Fibroblast of the aortic adventitia (primary cell): ENCODE data around the gene LPIN1. TPM values are rescaled to one million over a fixed set of nuclear protein-coding genes. Genes with fewer than 3 reads are reported as not detected.

Experiments used
- DNase-seq: peaks from one replicate; pipeline ENCODE4 v3.0.0-alpha.2; 2010; ENCODE audit warnings: low read depth
- H3K4me3 ChIP-seq: 2 replicates; pipeline ENCODE4 v1.5.1; 2011; ENCODE audit warnings: low read depth, mild to moderate bottlenecking, control low read depth, low read length, moderate library complexity
- CTCF ChIP-seq: IDR thresholded peaks from 2 replicates; pipeline ENCODE4 v1.5.1; 2011; ENCODE audit warnings: mild to moderate bottlenecking, low read length, control low read depth, inconsistent platforms; ENCODE audit not compliant: insufficient read depth
- total RNA-seq: library from RNA; depleted of rRNA; stranded (reverse); fragments of >200 nt; gene quantifications from 2 replicates; pipeline ENCODE4 v1.2.3, GENCODE V29; 2012; ENCODE audit warnings: low replicate concordance

The LPIN1 gene
- total RNA-seq, 1 donor = 50.4 TPM

DNA sequence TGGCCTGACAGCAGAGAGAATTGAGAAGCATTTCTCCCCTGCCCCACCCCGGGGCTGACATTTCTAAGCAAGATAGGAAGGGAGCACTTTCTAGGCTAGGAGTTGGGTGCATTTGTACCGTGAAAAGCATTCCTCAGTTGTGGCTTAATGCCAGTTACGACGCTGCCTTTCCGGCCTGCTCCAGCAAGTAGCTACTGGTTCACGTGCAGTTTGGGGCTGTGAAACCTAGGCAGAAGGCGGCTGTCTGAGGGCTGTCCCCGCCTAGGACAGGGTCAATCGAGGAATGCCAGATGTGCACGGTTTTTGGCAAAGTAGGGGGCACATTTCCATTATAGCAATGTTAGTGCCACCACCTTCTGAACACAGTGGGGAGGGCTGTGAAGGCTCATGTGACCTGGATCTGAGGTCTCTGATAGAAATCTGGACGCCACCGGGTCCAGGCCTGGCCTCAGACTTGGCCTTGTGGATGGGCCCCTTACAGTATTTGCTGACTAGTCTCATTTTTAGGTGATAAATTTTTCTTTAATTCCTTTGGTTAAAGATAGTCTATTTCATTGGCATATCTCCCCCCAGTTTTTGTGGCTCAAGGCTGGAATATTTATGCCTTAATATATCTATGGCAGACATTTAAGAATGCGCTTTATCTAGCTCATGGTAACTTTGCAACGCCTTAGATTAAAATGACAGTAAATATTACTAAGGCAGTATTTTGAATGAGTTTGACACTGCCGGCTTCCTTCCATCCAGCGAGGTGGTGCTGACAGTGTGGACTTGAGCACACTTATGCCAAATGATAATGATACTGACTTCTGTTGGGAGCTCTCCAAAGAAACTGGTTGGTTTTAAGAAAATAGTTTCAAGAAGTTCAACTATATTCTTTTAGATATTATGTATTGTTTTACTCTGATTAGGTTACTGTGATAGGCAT, 78.7 kb downstream of the LPIN1 start:
- TF ChIP-seq CTCF = no peak
- H3K4me3 ChIP-seq = no peak overlapping the region
- DNase-seq = peak; percentile 26

DNA sequence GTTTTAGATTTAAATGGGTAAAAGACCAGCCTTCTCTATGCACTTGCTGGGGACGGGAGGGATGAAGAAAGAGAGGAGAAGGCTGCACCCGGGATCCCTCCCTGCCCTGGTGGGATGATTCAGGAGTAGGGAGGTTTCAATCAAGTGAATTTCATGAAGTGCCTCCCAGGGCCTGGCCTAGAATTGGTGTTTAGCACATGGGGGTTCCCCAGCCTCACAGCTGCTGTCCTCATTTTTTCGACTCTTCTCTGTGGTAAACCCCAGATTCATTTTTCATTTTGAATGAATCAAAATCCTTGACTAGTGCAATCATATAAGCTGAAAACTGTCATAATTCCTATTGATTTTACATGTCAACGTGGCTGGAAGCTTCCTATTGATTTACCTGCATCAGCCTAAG, 81.1 kb downstream of the LPIN1 start:
- TF ChIP-seq CTCF = no peak
- no peak for DNase-seq
- no peak overlapping the region for H3K4me3 ChIP-seq

DNA sequence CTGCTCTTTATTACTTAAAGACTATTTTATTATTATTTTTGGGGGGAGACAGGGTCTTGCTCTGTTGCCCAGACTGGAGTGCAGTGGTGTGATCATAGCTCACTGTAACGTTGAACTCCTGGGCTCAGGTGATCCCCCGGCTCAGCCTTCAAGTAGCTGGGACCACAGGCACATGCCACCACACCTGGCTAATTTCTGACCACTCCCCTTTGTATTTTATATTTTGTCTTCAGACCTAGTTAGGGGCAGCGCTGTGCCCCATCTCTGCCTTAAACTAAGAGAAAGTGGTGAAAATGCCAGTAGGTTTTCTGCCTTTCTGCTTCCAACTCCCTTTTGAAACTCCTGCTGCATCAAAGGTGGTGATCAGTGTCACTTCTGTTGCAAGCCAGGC, 82.5 kb downstream of the LPIN1 start:
- DNase-seq = no peak
- no peak for TF ChIP-seq CTCF
- H3K4me3 ChIP-seq = no peak overlapping the region

DNA sequence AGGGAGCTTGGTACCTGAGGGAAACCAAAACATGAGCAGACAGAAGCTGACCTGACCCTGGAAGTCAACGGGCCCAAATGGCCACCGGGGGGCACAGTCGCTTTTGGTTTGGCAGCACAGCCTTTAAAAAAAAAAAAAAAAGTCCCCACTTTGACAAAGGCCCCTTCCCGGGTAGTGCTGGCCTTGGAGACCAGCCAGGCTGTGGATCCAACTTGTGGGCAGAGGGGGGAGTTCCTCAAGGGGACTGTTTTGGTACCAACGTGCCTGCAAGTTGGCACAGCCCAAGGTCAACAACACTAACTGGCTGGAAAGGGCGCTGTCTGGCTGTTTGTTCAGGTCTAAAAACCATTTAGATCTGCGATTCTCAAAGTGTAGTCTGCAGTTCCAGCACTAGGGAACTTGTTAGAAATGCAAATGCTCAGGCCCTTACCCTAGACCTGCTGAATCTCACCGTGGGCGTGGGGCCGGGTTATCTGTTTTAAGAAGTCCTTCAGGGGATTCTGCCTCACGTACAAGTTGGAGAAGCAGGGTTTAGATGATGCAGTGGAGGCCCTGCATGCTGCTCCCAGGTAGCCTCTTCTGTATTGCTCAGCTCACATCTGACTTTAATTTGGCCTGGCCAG, 83.0 kb downstream of the LPIN1 start:
- TF ChIP-seq CTCF = peak; percentile 49
- peak overlapping the region; percentile 17 for H3K4me3 ChIP-seq
- peak; percentile 46 for DNase-seq

DNA sequence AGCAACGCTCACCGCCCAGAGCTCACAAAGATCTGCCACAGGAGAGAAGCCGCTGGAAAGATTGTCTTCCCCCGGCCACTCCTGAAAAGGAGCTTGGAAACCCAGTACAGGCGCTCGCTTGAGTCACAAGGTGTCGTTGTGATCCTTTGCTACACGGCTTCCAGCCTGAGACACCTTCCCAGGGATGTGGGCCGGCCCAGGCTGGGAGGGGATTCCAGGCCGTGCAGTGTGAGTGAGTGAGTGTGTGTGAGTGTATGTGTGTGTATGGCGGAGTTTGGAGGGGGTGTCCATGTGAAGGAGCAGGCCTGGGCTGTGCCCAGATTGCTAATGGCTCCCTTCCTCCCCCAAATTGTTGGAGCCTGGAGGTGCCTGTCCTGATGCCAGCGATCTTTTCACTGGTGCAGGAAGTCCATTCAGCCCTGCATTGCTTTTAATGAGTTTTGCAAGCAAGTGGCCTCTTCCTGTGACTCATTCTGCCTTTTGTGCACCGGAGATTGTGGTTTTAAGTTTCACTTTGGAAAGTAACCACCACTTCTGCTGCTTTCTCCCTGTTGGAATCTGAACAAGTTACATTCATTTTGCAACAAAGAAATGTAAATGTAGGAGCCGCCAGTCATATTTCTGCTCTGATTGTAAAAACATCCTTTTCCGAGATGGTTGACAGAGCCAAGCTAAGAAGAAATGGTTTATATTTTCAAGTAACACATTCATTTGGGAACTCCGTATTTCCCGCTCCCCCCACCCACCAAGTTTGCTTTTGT, 83.7 kb downstream of the LPIN1 start:
- DNase-seq = peak; percentile 98
- peak overlapping the region; percentile 40 for H3K4me3 ChIP-seq
- TF ChIP-seq CTCF = no peak

- peak overlapping the region; percentile 40 for H3K4me3 ChIP-seq
- no peak for TF ChIP-seq CTCF
- no peak for DNase-seq
These were observed 84.4 kb downstream of the LPIN1 start for GRCh38 chr2:11830708-11831301.
